PC-3 (cell line): ENCODE results near the gene ZNF334. TPM values are rescaled to one million over a fixed set of nuclear protein-coding genes. Genes with fewer than 3 reads are reported as not detected.

Source experiments
- ATAC-seq: fragments of 200-7000 bp; cut with Tn5 transposase; 2 replicates; pipeline ENCODE4 v1.9.1; 2020; ENCODE audit warnings: mild to moderate bottlenecking, moderate library complexity
- BruUV-seq: library from RNA; stranded (reverse); fragments of 400-500 nt; replicated peaks from 2 replicates; lab custom pipeline; 2021; lab: Mats Ljungman, UMichigan
- CTCF ChIA-PET: fragments of 300-600 bp; sonication (Branson Sonifier 250); formaldehyde crosslinking; loops from one replicate; lab custom pipeline; 2022; ENCODE audit warnings: antibody characterized with exemption; lab: Charles Lee
- POLR2A ChIA-PET: fragments of 300-600 bp; sonication (Branson Sonifier 250); formaldehyde crosslinking; loops from one replicate; lab custom pipeline; 2022; ENCODE audit warnings: antibody characterized with exemption; ENCODE audit not compliant: unreplicated experiment; lab: Charles Lee
- DNase-seq: peaks from one replicate; pipeline ENCODE4 v3.0.0-alpha.2; 2015
- H2AFZ ChIP-seq: fragments of 300-600 bp; sonication (generic); 2 replicates; pipeline ENCODE4 v1.6.0; 2016; ENCODE audit warnings: antibody characterized with exemption, low read length
- H3F3A ChIP-seq: fragments of 300-600 bp; sonication (generic); one replicate; pipeline ENCODE4 v1.6.0; 2017; ENCODE audit warnings: antibody characterized with exemption, low read length, control low read depth, mild to moderate bottlenecking; ENCODE audit not compliant: unreplicated experiment
- H3K27ac ChIP-seq: fragments of 300-600 bp; sonication (generic); 2 replicates; pipeline ENCODE4 v1.5.1; 2016; ENCODE audit warnings: mild to moderate bottlenecking, low read length
- H3K27me3 ChIP-seq: fragments of 300-600 bp; sonication (generic); 2 replicates; pipeline ENCODE4 v1.6.1; 2016; ENCODE audit warnings: low read length, mixed read lengths
- H3K36me3 ChIP-seq: fragments of 300-600 bp; sonication (generic); 2 replicates; pipeline ENCODE4 v1.6.1; 2016; ENCODE audit warnings: low read depth, mixed run types, low read length, mixed read lengths
- H3K4me1 ChIP-seq: fragments of 300-600 bp; sonication (generic); 2 replicates; pipeline ENCODE4 v1.5.1; 2016; ENCODE audit warnings: low read length; ENCODE audit not compliant: insufficient read depth
- H3K4me2 ChIP-seq: fragments of 300-600 bp; sonication (generic); 2 replicates; pipeline ENCODE4 v1.6.0; 2016; ENCODE audit warnings: low read length
- H3K4me3 ChIP-seq: fragments of 300-600 bp; sonication (generic); 2 replicates; pipeline ENCODE4 v1.5.1; 2016; ENCODE audit warnings: mild to moderate bottlenecking, low read length, mixed read lengths
- H3K79me2 ChIP-seq: fragments of 300-600 bp; sonication (generic); 2 replicates; pipeline ENCODE4 v1.6.1; 2017; ENCODE audit warnings: low read length, mixed read lengths
- H3K9ac ChIP-seq: fragments of 300-600 bp; sonication (generic); 2 replicates; pipeline ENCODE4 v1.6.0; 2016; ENCODE audit warnings: mild to moderate bottlenecking, low read length
- H3K9me2 ChIP-seq: fragments of 300-600 bp; sonication (generic); replicated peaks from 2 replicates; pipeline ENCODE4 v1.6.1; 2016; ENCODE audit warnings: mixed run types, low read length, mixed read lengths
- H3K9me3 ChIP-seq: fragments of 300-600 bp; sonication (generic); 2 replicates; pipeline ENCODE4 v1.6.1; 2016; ENCODE audit warnings: low read length, mixed read lengths
- H4K20me1 ChIP-seq: fragments of 300-600 bp; sonication (generic); 2 replicates; pipeline ENCODE4 v1.6.1; 2016; ENCODE audit warnings: low read length, mixed read lengths
- EZH2 ChIP-seq: fragments of 300-600 bp; sonication (generic); IDR thresholded peaks from one replicate; pipeline ENCODE4 v1.6.1; 2017; ENCODE audit warnings: antibody characterized with exemption, mild to moderate bottlenecking, low read length; ENCODE audit not compliant: unreplicated experiment
- EZH2phosphoT487 ChIP-seq: fragments of 300-600 bp; sonication (generic); IDR thresholded peaks from 2 replicates; pipeline ENCODE4 v1.6.1; 2018; ENCODE audit warnings: mild to moderate bottlenecking, antibody characterized with exemption, low read length, borderline replicate concordance
- intact Hi-C: fragments of 100-400 bp; cut with micrococcal nuclease; formaldehyde crosslinking; loops from 2 replicates; pipeline ENCODE4 v1.9.0; 2023
- total RNA-seq: library from RNA; depleted of rRNA; stranded (reverse); fragments of >200 nt; gene quantifications from 2 replicates; pipeline ENCODE4 v1.2.3, GENCODE V29; 2014
- TF ChIP-seq, protein P1 (sequence below): fragments of 300-600 bp; sonication (generic); conservative IDR thresholded peaks from 2 replicates; pipeline ENCODE4 v1.5.1; 2017; ENCODE audit warnings: antibody characterized with exemption, low read depth, mild to moderate bottlenecking, low read length

ZNF334 gene
- total RNA-seq, 1 experiment from 2014 or later = 0.58 TPM

DNA sequence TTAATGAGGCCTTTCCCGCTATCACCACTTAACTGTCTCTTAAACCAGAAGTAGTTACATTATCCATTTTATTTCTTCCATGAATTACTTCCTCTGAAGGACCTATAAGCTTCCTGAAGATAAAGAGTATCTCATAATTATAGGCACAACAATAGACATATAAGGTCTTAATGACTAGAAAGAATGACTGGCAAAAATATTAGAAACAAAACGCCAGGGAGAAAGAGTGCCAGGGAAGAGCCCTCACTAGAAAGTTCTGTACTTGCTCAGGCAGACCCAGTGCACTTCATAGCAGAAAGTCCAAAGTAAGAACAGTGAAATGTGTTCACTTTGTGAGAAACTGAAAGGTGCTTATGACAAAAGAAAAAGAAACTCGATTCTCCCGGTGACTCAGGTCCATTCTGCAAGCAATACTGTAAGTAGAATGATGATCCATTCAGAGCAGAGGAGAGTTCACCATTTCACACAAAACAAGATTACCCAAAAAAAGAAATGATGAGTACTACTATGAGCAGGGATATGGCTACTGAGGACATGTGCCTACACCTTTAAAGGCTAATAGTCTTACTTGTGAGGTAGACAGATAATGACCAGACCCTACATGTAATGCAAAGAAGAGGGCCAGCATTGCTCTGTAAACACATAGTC, 5.5 kb downstream of the ZNF334 start:
- H3K9ac ChIP-seq = no peak overlapping the region
- no peak overlapping the region for H3K27ac ChIP-seq
- H3F3A ChIP-seq = no peaks in the 10 kb centered on the region
- TF ChIP-seq, protein P1, sequence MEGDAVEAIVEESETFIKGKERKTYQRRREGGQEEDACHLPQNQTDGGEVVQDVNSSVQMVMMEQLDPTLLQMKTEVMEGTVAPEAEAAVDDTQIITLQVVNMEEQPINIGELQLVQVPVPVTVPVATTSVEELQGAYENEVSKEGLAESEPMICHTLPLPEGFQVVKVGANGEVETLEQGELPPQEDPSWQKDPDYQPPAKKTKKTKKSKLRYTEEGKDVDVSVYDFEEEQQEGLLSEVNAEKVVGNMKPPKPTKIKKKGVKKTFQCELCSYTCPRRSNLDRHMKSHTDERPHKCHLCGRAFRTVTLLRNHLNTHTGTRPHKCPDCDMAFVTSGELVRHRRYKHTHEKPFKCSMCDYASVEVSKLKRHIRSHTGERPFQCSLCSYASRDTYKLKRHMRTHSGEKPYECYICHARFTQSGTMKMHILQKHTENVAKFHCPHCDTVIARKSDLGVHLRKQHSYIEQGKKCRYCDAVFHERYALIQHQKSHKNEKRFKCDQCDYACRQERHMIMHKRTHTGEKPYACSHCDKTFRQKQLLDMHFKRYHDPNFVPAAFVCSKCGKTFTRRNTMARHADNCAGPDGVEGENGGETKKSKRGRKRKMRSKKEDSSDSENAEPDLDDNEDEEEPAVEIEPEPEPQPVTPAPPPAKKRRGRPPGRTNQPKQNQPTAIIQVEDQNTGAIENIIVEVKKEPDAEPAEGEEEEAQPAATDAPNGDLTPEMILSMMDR = no peak
- no peak for TF ChIP-seq EZH2
- no peak for TF ChIP-seq EZH2phosphoT487
- H3K9me2 ChIP-seq = no peaks in the 10 kb centered on the region
- H3K27me3 ChIP-seq = peaks cover 33% of the 10 kb centered on the region
- no peaks in the 10 kb centered on the region for H3K4me1 ChIP-seq
- intact Hi-C loops = no loop called here
- ATAC-seq (no peak), DNase-seq (no peak)
- BruUV-seq = no TSS peak
- no peaks in the 10 kb centered on the region for H4K20me1 ChIP-seq
- CTCF ChIA-PET = no interaction called here
- POLR2A ChIA-PET = no interaction called here
- H3K4me3 ChIP-seq = no peak overlapping the region
- H3K9me3 ChIP-seq = peaks cover 16% of the 10 kb centered on the region
- peaks cover 3% of the 10 kb centered on the region; the same call in 1 of the 2 replicates for H3K36me3 ChIP-seq
- no peak overlapping the region for H2AFZ ChIP-seq
- H3K79me2 ChIP-seq = no peaks in the 10 kb centered on the region
- no peak overlapping the region for H3K4me2 ChIP-seq

GRCh38 chr20:46505506-46505905, 7.9 kb downstream of the ZNF334 start:
- no peaks in the 10 kb centered on the region for H4K20me1 ChIP-seq
- DNase-seq (no peak), ATAC-seq (no peak)
- no peaks in the 10 kb centered on the region for H3K9me2 ChIP-seq
- peaks cover 5% of the 10 kb centered on the region; the same call in 1 of the 2 replicates for H3K36me3 ChIP-seq
- no peak overlapping the region for H3K9ac ChIP-seq
- H3K27ac ChIP-seq = no peak overlapping the region
- POLR2A ChIA-PET = no interaction called here
- no peaks in the 10 kb centered on the region for H3K79me2 ChIP-seq
- H3K9me3 ChIP-seq = peaks cover 40% of the 10 kb centered on the region
- H3F3A ChIP-seq = no peaks in the 10 kb centered on the region
- H3K27me3 ChIP-seq = peaks cover 22% of the 10 kb centered on the region
- no peaks in the 10 kb centered on the region for H3K4me1 ChIP-seq
- no TSS peak for BruUV-seq
- CTCF ChIA-PET = no interaction called here
- no peak overlapping the region for H2AFZ ChIP-seq
- intact Hi-C loops = no loop called here
- H3K4me3 ChIP-seq = no peak overlapping the region
- no peak overlapping the region for H3K4me2 ChIP-seq
- TF ChIP-seq EZH2phosphoT487 (no peak), EZH2 (no peak)
- TF ChIP-seq, protein P1 = no peak

DNA sequence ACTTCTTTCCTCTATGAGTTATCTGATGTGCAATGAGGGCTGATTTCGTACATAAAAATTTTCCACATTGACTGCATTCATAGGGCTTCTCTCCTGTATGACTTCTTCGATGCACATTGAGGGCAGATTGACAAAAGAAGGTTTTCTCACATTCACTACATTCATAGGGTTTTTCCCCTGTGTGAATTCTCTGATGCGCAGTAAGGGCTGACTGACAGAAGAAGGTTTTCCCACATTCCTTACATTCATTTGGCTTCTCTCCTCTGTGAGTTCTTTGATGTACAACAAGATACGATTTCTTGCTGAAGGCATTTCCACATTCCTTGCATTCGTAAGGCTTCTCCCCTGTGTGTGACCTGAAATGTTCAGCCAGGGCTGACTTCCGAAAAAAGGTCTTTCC, 11.4 kb downstream of the ZNF334 start:
- no peak for DNase-seq

More for the DNA sequence above, 11.4 kb downstream of the ZNF334 start:
- H3K27ac ChIP-seq = no peak overlapping the region
- H3K36me3 ChIP-seq = peaks cover 5% of the 10 kb centered on the region; the same call in 1 of the 2 replicates
- H3K9me3 ChIP-seq = peaks cover 54% of the 10 kb centered on the region
- H3K27me3 ChIP-seq = peaks cover 15% of the 10 kb centered on the region
- POLR2A ChIA-PET = no interaction called here
- BruUV-seq = no TSS peak
- H3K9me2 ChIP-seq = no peaks in the 10 kb centered on the region
- intact Hi-C loops = no loop called here
- no peak overlapping the region for H2AFZ ChIP-seq
- H4K20me1 ChIP-seq = no peaks in the 10 kb centered on the region
- no peak overlapping the region for H3K4me2 ChIP-seq
- no peak overlapping the region for H3K4me3 ChIP-seq
- H3F3A ChIP-seq = no peaks in the 10 kb centered on the region
- H3K4me1 ChIP-seq = no peaks in the 10 kb centered on the region
- H3K79me2 ChIP-seq = no peaks in the 10 kb centered on the region
- ATAC-seq = no peak
- H3K9ac ChIP-seq = no peak overlapping the region
- TF ChIP-seq EZH2phosphoT487 (no peak), EZH2 (no peak)
- TF ChIP-seq, protein P1 = no peak
- CTCF ChIA-PET = no interaction called here
